ENCODE measurements around the gene ACACA. TPM values are rescaled to one million over a fixed set of nuclear protein-coding genes. Genes with fewer than 3 reads are reported as not detected.

Gene ACACA
- total and polyA plus RNA-seq, 2 donors (not counting 1 experiment from before 2014, with no cell fraction given), result 45.2 to 123 TPM

GRCh38 chr17:37430051-37430627 is 23.5 kb upstream of the ACACA start:
- Histone ChIP-seq H2AFZ (ENCODE audit: low read length) (no peak overlapping the region), H3K27me3 (ENCODE audit: control insufficient read depth, insufficient read depth, low read length) (no peaks in the 10 kb centered on the region), H3K36me3 (ENCODE audit: control insufficient read depth, insufficient read depth, low read length) (peaks cover 3% of the 10 kb centered on the region), H3K4me2 (ENCODE audit: extremely low read depth, insufficient read depth, low read length) (no peak overlapping the region), H3K27ac (ENCODE audit: insufficient read depth, low read length) (peak overlapping the region; percentile 47), H3K9me3 (ENCODE audit: control insufficient read depth, insufficient read depth, low read depth, low read length) (no peaks in the 10 kb centered on the region), H3K4me3 (replicated peaks in 1 of 4; ENCODE audit: control extremely low read depth in 1 of 4, insufficient read depth in 1 of 4, low read depth in 3 of 4, low read length in 4 of 4) (no peak overlapping the region), H3K9ac (ENCODE audit: insufficient read depth, low read length) (no peak overlapping the region), H3K4me1 (ENCODE audit: control insufficient read depth, extremely low read depth, insufficient read depth, low read length) (no peaks in the 10 kb centered on the region), H4K20me1 (ENCODE audit: control insufficient read depth, extremely low read depth, insufficient read depth, low read length) (no peaks in the 10 kb centered on the region), H3K79me2 (ENCODE audit: control insufficient read depth, insufficient read depth, low read length) (no peaks in the 10 kb centered on the region)
- peak; percentile 59 to 69 for DNase-seq (ENCODE audit: low read depth in 2 of 2)
- TF ChIP-seq EZH2 (IDR thresholded peaks at IDR 0.05; ENCODE audit: low read length, missing control alignments) (no peak), CTCF (conservative IDR thresholded peaks at IDR 0.05 in 1 of 2, IDR thresholded peaks at IDR 0.05 in 1 of 2; ENCODE audit: low read depth in 1 of 2, low read length in 2 of 2) (no peak)

- peaks cover 3% of the 10 kb centered on the region for H3K36me3 ChIP-seq (ENCODE audit: control insufficient read depth, insufficient read depth, low read length)
- no peak overlapping the region for H3K4me2 ChIP-seq (ENCODE audit: extremely low read depth, insufficient read depth, low read length)
Measured at GRCh38 chr17:37429453-37429852, 22.8 kb upstream of the ACACA start.

GRCh38 chr17:37429039-37429438 is 22.4 kb upstream of the ACACA start:
- Histone ChIP-seq H3K36me3 (ENCODE audit: control insufficient read depth, insufficient read depth, low read length) (peaks cover 5% of the 10 kb centered on the region), H3K4me1 (ENCODE audit: control insufficient read depth, extremely low read depth, insufficient read depth, low read length) (no peaks in the 10 kb centered on the region), H3K4me3 (replicated peaks in 1 of 4; ENCODE audit: control extremely low read depth in 1 of 4, insufficient read depth in 1 of 4, low read depth in 3 of 4, low read length in 4 of 4) (no peak overlapping the region), H3K27me3 (ENCODE audit: control insufficient read depth, insufficient read depth, low read length) (no peaks in the 10 kb centered on the region), H4K20me1 (ENCODE audit: control insufficient read depth, extremely low read depth, insufficient read depth, low read length) (no peaks in the 10 kb centered on the region), H3K79me2 (ENCODE audit: control insufficient read depth, insufficient read depth, low read length) (no peaks in the 10 kb centered on the region), H3K9ac (ENCODE audit: insufficient read depth, low read length) (no peak overlapping the region), H3K27ac (ENCODE audit: insufficient read depth, low read length) (peak overlapping the region; percentile 4), H3K9me3 (ENCODE audit: control insufficient read depth, insufficient read depth, low read depth, low read length) (no peaks in the 10 kb centered on the region), H2AFZ (ENCODE audit: low read length) (no peak overlapping the region), H3K4me2 (ENCODE audit: extremely low read depth, insufficient read depth, low read length) (no peak overlapping the region)
- TF ChIP-seq CTCF (conservative IDR thresholded peaks at IDR 0.05 in 1 of 2, IDR thresholded peaks at IDR 0.05 in 1 of 2; ENCODE audit: low read depth in 1 of 2, low read length in 2 of 2), result no peak
- no peak for TF ChIP-seq EZH2 (IDR thresholded peaks at IDR 0.05; ENCODE audit: low read length, missing control alignments)
- DNase-seq (ENCODE audit: low read depth in 2 of 2), result no peak

More at GRCh38 chr17:37429453-37429852, 22.8 kb upstream of the ACACA start:
- no peaks in the 10 kb centered on the region for H3K9me3 ChIP-seq (ENCODE audit: control insufficient read depth, insufficient read depth, low read depth, low read length)
- peak overlapping the region; percentile 47 for H3K27ac ChIP-seq (ENCODE audit: insufficient read depth, low read length)
- H3K4me3 ChIP-seq (replicated peaks in 1 of 4; ENCODE audit: control extremely low read depth in 1 of 4, insufficient read depth in 1 of 4, low read depth in 3 of 4, low read length in 4 of 4), result no peak overlapping the region
- H3K4me1 ChIP-seq (ENCODE audit: control insufficient read depth, extremely low read depth, insufficient read depth, low read length), result no peaks in the 10 kb centered on the region
- H2AFZ ChIP-seq (ENCODE audit: low read length), result no peak overlapping the region
- H4K20me1 ChIP-seq (ENCODE audit: control insufficient read depth, extremely low read depth, insufficient read depth, low read length), result no peaks in the 10 kb centered on the region
- TF ChIP-seq CTCF (conservative IDR thresholded peaks at IDR 0.05 in 1 of 2, IDR thresholded peaks at IDR 0.05 in 1 of 2; ENCODE audit: low read depth in 1 of 2, low read length in 2 of 2) (no peak), EZH2 (IDR thresholded peaks at IDR 0.05; ENCODE audit: low read length, missing control alignments) (no peak)
- peak in 1 of 2 donors; percentile 26 for DNase-seq (ENCODE audit: low read depth in 2 of 2)
- H3K9ac ChIP-seq (ENCODE audit: insufficient read depth, low read length), result no peak overlapping the region
- no peaks in the 10 kb centered on the region for H3K27me3 ChIP-seq (ENCODE audit: control insufficient read depth, insufficient read depth, low read length)
- H3K79me2 ChIP-seq (ENCODE audit: control insufficient read depth, insufficient read depth, low read length), result no peaks in the 10 kb centered on the region

All from fibroblast of lung (primary cell).